Measurements from ENCODE around the gene MFSD6.

GRCh38 chr2:190418727-190419126, 10.6 kb downstream of the MFSD6 start:
- TF ChIP-seq, protein P1, sequence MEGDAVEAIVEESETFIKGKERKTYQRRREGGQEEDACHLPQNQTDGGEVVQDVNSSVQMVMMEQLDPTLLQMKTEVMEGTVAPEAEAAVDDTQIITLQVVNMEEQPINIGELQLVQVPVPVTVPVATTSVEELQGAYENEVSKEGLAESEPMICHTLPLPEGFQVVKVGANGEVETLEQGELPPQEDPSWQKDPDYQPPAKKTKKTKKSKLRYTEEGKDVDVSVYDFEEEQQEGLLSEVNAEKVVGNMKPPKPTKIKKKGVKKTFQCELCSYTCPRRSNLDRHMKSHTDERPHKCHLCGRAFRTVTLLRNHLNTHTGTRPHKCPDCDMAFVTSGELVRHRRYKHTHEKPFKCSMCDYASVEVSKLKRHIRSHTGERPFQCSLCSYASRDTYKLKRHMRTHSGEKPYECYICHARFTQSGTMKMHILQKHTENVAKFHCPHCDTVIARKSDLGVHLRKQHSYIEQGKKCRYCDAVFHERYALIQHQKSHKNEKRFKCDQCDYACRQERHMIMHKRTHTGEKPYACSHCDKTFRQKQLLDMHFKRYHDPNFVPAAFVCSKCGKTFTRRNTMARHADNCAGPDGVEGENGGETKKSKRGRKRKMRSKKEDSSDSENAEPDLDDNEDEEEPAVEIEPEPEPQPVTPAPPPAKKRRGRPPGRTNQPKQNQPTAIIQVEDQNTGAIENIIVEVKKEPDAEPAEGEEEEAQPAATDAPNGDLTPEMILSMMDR (conservative IDR thresholded peaks at IDR 0.05): no peak
- TF ChIP-seq ZFX (IDR thresholded peaks at IDR 0.05): no peak
